CMK (cell line): ENCODE data around the gene VEPH1.

Experiments used
- DNase-seq: peaks from one replicate; pipeline ENCODE4 v3.0.0-alpha.2; 2010; ENCODE audit warnings: low read depth

VEPH1 gene

DNA sequence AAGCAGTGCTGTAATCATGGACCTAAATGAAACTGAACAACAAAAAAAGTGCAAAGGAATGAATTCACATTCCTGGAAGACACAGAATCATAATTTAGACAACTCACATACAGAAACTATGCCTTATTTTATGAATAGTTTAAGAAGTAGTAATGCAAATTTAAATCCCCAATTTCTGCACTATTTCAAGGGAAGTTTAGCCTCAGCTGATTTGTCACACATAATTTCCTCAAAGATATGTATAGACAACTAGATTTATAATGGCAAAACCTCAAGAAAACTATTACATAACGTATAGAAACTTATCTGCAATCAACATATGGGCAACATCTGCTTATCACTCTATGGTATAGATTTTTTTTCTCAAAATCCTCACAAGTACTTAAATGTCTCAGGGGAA, 74.4 kb downstream of the VEPH1 start:
- no peak for DNase-seq

DNA sequence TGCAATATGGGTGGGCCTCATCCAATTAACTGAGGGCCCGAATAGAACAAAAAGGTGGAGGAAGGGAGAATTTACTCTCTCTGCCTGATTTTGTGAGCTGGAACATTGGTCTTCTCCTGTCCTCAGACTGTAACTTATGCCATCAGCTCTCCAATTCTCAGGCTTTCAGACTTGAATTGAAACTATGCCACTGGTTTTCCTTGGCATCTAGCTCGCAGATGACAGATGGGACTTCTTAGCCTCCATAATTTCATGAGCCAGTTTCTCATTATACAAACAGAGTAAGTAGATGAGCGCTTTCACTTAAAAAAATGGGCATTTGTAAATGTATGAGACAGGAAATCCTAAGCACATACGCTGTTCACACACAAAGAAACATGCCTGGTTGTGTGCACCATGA, 75.3 kb downstream of the VEPH1 start:
- DNase-seq, result no peak

GRCh38 chr3:157423337-157423736, 79.9 kb downstream of the VEPH1 start:
- DNase-seq, result no peak

DNA sequence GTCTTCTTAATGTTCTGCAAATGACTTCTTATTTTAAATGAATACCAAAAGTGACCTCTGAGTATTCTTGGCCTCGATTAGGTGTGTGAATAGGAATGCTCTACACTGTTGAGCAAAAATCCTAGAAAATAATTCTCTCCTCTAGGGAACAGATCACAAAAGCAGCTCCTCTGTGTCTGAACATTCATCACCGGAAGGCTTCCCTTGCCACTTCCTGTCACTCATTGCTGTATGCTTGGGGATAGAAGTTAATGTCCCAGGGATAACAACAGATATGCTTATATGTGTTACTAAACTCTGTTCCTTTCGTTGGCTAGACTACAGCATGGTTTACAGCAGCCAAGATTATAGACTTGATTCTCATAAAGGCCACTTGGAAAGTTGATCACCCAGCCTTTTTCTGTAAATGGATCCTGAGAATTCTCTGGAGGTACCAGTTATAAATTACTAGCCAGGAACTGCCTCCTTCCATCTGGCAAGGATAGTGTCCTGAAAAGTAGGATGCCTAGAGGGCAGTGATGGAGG, 82.5 kb downstream of the VEPH1 start:
- no peak for DNase-seq

GRCh38 chr3:157418104-157418503, 85.1 kb downstream of the VEPH1 start:
- no peak for DNase-seq

GRCh38 chr3:157417247-157417646, 86.0 kb downstream of the VEPH1 start:
- no peak for DNase-seq

GRCh38 chr3:157416347-157417087, 86.7 kb downstream of the VEPH1 start:
- no peak for DNase-seq

DNA sequence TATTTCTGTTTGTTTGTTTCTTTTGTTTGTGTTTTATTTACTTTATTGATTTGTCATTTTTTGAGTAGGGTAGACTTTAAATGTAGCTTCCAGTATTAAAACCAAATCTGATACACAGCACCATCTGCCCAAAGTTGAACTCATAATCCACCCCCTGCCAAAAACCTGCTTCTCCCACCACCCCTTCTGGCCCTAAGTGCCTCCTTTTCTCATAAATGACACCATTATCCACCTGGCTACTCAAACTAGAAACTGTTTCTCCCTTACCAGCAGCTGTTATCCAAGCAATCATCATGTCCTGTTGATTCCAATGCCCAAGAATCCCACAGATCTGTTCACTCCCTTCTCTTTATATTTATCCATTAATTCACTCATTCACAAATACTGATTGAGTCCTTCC, 88.4 kb downstream of the VEPH1 start:
- DNase-seq, result no peak

DNA sequence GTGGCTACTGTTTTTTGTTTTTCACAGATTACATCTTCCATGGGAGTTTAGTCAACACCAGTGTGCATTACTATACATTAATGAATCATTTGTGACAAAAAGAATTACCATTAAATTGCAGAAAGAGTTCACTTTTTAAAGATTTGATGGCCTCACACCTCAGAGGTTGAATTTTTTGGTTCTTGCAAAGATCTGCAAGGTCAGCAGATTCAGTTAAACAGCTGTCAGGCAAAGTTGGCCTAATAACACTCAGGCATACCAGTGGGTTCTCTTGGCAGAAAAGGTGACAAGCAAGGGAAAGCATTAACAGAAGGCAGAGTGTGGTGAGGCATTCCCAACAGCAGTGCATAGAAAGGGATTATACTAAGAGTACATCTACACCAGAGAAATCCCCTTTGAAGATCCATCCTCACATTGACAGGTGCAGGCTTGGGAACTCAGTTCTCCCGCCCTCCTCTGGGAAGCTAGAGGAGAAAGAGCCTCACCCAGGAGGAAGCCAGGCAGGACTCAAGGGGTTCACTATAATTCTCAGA, 90.8 kb downstream of the VEPH1 start:
- no peak for DNase-seq

DNA sequence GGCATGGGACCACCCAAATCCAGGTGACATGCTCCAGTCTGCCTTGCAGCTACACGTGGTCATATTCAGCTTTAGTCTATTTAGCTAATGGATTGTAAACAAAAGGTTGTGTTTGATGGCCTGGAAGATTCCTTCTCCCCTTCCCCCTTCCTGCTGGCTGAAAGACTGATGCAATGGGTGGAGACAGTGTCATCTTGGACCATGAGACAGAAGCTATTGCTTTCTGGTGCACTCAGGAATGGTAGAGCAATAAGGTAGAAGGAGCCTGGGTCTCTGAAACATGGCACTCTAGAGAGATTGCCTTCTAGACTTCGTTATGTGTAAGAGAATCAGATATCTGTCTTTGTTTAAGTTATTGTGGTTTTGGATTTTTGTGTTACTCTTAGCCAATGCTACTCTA, 92.3 kb downstream of the VEPH1 start:
- no peak for DNase-seq

DNA sequence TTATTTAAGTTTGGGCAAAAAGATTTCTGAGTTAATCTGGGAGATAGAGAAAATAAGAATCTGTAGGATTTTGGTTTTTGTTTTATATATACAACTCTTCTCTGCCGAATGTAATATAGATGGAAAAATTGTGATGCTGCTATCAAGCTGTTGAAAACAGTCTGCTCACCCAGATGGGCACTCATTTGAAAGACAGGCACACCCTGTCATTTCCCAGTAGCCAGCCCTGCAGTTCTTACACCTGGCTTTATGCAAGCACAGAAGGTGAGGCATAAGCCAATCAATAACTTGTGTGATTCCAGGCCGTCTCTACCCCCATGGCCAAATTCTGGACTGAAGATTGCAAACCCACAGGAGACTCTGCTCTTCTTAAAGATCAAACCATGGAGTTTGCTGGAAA, 93.7 kb downstream of the VEPH1 start:
- no peak for DNase-seq

GRCh38 chr3:157408499-157409149, 94.6 kb downstream of the VEPH1 start:
- no peak for DNase-seq

- DNase-seq, result no peak
These were observed 95.4 kb downstream of the VEPH1 start for GRCh38 chr3:157407769-157408168.

DNA sequence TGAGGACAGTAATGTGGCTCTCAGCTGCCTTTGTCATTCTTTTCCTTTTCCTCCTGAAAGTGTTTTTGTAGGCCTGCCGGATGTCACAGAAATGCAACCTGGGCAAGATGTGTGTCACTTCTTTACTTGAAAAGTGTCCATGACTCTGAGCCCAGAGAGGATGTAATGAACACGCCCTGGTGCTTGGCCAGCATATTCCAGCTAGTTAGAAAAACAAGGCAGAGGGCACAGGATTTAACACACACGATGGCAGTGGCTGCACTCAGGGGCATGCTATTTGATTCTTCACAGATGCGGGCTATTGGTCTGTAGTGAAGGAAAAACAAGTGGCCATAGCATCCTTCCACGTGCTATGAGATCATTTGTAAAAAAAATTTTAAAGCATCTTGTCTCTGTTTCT, 96.8 kb downstream of the VEPH1 start:
- no peak for DNase-seq

DNA sequence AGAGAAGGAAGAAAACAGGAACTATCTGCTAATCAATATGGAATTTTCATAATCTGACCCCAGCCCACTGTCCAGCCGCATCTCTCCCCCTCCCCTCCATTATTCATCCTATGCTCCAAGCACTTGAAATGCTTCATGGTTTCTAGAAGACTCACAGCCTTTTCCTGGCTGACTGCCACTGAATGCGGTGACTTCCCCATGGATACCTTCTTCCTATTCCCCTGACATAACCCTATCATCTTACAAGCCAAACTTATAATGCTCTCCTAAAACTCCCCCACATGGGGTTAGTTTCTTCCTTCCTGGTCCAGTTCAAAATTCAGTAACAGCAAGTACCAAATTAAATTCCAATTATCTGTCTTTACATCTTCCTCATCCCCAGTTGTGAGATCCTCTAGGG, 97.8 kb downstream of the VEPH1 start:
- DNase-seq, result no peak

DNA sequence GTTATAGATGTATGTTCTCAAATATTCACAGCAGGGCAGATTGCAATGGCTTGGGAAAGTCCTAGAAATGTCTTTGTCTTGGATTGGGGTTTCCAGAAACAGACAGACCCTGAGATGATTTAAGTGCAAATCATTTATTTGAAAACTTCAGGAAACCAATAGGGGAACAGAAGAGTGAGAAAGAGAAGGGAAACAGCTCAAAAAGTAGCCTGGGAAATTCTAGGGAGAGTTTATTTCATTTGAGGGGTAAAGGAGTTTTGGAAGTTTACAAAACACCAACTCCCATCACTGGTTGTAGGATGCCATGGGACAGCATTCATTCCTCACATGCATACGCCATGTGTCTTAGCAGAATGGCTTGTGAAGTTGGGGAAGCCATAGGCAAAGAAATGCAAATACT, 98.8 kb downstream of the VEPH1 start:
- DNase-seq, result no peak

- no peak for DNase-seq
These were observed 104.6 kb downstream of the VEPH1 start for GRCh38 chr3:157398598-157398997.

GRCh38 chr3:157394411-157394810, 108.8 kb downstream of the VEPH1 start:
- no peak for DNase-seq

GRCh38 chr3:157393113-157393512, 110.1 kb downstream of the VEPH1 start:
- DNase-seq, result no peak

DNA sequence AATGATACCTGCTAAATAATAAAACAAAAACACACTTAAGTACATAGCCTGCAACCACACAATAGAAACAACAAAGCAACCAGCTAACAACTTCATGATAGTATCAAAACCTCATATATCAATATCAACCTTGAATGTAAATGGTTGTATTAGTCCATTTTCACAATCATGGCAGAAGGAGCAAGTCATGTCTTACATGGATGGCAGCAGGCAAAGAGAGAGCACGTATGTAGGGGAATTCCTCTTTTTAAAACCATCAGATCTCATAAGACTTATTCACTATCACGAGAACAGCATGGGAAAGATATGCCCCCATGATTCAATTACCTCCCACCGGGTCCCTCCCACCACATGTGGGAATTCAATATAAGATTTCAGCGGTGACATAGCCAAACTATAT, 111.1 kb downstream of the VEPH1 start:
- no peak for DNase-seq

GRCh38 chr3:157390713-157391515, 112.3 kb downstream of the VEPH1 start:
- DNase-seq, result no peak

GRCh38 chr3:157388976-157389375, 114.2 kb downstream of the VEPH1 start:
- DNase-seq, result no peak
